SKM-1 treated with dmso at 0.1 percent for 144 hours (cell line): ENCODE results near the gene KRT83.
"Not testable (repeated sequence)": the region's sequence is repeated elsewhere in the genome, so short reads cannot be mapped to it uniquely, and the experiment has no call there.

Experiments
- DNase-seq: peaks from one replicate; lab custom pipeline; 2025; ENCODE audit not compliant: unreplicated experiment; lab: John Stamatoyannopoulos, UW

KRT83 gene

DNA sequence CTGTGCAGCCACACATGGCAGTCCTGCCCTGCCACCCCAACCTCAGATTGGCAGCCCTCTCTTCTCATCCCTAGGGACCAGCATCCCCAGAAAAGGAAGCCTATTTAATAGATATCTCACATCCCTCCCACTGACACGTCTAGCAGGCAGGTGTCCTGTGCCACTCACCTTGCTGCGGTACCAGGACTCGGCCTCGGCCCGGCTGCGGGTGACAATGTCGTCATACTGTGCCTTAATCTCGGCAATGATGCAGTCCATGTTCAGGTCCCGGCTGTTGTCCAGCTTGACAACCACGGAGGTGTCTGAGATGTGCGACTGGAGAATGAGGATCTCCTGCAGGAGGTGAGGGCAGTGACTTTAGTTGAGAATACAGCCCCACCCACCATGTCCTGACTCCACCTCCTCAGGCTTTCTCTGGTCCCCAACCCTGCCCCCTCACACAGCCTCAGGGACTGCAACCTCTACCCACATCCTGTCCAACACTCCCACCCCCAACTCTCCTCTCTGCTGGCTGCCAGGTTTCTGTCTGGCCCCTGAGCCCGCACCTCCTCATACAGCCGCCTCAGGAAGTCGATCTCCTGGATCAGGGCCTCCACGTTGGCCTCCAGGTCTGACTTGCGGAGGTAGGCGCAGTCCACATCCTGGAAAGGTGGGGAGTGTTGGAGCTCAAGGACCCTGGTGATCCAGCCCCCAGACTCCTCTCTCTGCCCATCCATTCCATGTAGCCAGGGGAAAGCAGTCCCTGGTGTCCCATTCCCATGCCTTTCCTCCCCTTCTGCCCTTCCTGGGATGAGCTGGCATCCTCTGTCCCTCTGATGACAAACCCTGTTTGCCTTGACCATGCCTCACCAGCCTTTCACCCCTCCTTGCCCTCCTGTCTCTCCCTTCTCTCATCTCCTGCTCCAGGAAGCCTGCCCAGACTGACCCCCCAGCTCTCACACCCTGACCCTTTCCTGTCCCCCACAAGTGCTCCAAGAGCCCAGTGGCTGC is 33.1 kb downstream of the KRT83 start:
- not testable (repeated sequence) for DNase-seq

DNA sequence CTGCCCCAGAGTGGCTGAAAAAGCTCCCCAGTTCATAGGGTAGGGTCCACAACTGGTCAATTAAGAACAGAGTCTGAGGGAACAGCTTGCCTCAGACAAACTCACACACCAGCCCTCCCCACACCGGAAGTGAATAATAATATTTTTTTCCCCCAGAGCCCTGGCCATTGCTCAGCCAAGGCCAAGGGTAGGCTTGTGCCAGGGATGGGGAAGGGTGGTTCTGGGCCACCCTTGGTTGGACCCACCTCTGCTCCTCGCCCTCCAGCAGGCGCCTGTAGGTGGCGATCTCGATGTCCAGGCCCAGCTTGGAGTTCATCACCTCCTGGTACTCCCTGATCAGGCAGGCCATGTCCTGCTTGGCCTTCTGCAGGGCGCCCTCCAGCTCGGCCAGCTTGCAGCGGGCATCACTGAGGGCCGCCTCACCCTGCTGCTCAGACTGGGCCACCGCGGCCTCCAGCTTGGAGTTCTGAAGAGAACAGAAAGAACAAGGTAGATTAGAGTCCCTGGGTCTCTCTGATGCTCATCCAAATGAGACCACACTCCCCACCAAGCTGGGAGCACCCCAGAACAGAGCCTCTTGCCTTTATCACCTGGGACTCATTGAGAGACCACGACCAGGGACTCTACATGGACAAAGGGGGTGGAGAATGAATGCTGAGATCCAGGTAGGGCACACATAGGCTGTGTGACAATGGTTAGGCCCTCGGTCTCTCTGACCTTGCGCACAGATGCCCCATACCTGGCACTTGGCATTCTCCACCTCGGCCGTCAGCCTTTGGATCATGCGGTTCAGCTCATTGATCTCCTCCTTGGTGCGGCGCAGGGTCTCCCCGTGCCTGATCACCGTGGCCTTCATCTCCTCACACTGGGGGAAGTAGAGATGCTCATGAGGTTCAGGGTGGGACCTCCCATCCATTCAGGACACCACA is 34.1 kb downstream of the KRT83 start:
- DNase-seq, result not testable (repeated sequence)

DNA sequence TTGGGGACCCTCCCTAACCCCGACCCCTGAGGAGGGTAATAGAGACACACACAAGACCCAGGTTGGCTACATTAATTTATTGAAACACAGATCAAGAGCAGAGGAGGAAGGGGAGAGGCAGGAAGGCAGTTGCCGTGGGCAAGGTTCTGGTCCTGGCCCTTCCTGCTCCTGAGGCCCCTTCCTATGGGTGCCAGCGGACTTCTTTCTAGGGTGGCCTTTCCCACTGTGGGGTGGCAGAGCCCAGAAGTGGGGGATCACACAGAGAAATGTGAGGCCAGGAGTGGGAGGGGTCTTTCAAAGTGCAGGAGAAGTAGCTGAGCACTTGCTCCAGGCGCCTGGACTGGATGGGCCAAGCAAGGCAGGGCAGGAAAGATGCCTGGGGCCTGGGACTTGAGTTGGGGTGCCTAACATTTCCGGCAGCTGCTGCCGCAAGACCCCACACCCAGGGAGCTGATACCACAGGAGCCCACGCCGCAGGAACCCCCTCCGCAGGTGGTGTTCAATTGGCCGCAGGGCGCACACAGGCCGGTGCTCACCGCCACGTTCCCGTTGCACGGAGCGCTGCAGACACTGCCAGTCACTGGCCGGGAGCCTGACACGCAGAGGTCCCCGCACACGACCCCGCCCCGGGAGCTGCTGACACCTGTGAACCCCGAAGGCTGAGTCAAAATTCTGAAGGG is 35.2 kb downstream of the KRT83 start:
- DNase-seq, result no peak

DNA sequence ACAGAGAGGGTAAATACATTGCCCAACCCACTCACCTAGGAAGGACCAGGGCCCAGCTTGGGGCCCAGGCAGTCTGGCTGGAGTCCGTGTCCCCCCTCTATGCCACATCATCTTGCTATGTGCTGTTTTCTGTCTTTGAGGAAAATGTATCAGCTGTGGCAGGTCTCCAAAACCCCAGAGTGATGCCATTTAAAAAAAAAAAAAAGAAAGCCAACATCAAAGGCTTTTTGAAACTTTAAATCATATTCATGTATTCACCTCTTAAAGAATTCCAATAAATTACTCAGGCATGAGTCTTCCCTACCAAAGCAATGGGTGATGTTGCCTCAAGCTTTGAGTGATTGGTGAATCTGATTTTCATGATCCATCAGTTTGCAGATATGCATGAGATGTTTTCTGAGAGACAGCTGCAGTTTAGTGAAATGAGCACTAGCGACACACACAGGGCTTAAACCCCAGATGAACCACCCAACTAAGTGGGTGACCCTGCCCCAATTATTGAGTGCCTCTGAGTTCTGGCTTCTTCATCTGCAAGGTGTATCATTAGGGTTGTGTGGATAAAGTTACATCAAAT is 35.9 kb downstream of the KRT83 start:
- DNase-seq, result no peak

DNA sequence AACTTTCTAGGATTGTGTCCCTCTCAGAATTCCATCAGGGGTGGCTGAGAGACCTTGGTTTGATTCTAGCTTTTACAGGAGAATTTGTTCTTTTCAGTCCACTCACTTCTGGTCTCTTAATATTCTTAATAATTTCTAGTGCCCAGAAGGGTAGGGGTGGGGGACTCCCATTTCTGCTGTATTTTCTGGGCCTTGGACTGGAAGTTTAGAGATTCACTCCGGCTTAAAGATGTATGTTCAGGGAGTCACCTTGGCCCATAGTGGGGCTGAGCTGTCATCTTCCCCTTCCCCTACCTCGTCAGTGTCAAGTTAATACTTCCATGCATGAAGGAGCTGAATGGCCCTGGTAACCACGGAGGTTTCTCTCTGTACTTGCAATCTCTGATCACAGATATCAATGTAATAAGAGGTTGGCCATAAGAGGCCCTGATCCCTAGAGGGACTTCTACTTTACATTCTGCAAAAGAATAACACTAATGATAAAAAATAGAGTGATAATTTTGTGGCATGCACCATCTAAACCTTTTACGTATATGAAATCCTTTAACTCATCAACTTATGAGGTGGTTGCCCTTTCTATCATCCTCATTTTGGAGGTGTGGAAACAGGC is 36.5 kb downstream of the KRT83 start:
- DNase-seq, result no peak

DNA sequence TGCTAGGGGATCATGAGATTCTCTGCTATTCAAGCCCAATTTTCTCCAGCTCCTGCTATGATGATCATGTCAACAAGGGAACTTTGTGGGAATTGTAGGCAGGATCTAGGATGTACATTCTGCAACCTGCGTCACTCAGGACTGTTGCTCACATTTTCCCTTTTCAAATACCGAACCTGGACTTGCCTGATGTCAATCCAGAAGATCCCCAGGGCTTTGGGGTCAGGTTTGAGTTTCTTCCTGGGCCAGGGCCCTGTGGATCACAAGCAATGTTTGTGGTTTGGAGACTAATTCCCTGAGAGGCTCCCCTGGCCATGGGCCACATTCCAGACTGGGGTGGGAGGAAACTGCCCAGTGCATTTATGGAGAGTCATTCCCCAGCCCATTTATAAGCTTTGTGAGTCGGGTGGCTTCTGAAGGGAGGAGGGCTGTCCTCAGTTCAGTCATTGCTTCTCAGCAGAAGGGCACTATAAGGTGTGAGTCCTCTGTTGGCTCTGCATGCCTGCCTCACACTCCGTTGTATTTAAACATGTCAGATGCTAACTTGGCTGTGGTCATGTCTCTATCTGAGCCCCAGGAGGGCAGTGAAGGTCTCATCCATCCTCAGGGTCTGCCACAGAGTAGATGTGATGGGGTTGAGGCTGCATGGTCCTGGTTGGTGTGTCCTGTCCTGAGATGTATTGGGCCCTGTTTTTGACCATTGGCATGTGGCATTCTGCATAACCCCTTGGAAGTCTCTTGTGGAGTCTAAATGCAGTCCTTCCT is 40.2 kb downstream of the KRT83 start:
- DNase-seq, result no peak

DNA sequence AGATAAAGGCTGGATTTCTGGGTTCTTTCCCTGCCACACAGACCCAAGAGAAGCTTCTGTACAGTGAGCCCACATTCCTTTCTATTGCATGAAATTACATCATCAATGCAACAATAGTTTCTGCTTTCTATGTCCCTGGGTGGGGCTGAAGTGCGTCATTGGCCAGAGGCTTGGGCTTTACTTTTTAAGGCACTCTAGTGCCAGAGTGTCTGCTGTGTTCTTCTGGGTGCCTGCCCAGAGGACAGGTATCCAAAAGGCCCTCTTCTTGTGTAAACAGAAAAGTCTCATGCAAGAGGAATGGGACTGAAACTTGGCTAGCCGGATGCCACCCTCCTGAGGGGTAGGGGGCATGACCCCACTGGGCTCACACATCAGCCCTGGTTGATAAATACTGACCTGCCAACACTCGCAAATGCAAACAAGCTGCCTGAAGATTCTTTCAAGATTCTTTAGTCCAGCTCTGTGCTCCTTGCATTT is 40.8 kb downstream of the KRT83 start:
- DNase-seq, result no peak

DNA sequence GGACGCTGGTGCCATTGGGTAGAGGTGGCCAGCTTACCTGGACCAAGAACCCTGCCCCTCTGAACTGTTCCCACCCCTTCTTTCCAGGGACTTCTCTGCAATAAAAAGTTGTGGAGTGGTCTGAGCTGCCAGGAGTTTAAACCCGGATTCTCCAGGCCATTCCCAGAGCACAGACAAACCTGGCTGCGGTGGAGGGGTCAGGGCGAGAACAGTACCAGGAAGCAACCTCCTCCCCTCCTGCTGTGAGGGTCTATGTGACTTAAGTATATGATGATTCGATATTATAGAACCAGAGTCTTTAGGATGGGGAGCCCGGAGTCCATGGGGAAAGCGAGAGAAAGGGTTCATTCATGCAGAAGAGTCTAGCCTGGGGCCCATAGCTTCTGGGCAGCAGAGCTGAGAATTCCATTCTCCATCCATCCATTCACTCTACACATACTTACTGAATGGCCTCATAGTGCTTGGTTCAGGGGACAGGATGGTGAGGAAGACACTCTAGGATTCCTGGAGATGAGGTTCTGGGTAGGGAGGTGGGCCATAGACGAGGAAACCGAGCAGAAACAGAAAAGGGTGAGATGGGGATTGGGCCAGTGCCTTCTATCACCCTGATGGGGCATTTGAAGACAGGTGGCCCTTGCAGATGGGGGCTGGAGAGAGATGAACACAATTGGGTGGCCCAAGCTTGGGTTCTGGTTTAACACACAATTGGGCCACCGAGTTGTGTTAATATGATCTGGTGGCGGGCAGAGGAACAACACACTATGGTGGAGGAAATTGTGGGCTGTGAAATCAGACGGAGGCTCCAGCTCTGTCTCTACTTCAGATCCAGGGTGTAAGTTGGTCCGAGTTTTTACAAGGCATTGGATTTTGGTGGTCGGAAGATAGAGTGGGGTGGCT is 41.5 kb downstream of the KRT83 start:
- DNase-seq, result no peak

DNA sequence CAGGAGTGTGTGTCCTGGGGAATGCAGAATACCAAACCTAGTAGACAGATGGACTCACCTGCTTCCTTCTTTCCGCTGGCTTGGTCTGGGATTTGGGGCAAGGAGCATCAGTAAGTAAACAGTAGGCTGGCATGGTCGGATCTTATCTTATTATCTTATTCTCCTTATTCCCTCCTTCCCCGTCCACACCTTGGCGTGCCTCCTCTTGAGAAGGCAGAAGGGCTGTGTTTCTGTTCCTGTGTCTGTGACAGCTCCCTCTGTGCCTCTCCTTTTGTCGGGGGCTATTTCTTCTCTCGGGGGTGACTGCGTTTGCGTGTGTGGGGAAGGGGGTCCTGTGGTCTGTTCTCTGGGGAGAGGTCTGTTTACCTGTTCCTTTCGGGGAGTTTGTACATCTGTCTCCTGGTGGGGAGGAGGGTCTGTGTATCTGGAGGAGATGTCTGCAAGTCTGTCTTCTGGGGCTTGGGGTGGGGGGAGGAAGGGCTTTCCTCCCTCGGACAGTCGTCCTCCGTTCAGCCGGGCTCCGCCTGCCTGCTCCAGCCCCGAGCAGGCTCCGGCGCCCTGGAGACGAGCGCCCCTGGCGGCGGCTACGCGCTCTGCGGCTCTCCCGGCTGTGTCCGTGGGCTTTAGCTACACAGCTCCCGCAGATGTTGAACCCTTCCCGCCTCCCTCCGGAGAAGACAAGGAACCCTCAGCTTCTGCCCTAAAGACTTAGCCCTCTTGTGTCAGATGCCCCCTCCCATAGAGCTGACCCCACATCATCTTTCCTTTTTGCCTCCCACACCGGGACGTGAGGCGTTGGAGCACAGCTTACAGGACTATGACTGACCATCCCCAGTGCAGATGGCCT is 42.4 kb downstream of the KRT83 start:
- peak; percentile 21 for DNase-seq

DNA sequence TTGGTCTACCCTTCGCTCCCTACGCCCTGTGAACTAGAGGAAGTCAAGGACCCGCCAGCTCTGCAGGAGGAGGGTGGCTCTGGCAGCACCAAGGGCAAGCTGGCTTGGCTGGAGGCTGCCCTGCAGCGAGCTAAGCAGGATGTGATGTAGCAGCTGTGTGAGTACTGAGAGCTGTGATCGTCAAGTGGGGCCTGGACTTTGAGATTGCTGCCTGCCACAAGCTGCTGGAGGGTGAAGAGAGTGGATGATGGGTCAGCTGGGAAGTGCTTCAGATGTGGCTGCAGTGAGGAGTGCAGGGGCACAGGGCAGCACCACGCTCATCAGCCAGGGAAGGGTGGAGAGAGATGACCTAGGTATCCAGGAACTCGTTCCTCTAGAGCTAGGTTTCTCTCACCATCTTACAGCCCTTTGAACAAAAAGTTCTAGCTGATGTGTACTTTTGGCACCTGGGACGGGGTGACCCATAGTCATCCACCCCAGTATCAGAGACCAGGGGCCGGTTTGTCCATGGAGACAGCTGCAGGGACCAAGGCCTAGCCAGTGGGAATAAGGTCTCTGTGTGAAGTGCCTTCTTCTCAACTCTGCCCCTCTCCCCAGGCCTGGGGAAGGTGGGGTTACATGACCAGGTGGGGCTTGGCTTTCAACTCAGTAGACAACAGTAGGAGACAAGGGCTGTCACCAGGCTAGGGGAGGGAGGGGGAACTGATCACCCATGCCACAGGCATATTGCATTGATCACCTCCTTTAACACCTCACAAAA is 43.5 kb downstream of the KRT83 start:
- DNase-seq, result no peak

DNA sequence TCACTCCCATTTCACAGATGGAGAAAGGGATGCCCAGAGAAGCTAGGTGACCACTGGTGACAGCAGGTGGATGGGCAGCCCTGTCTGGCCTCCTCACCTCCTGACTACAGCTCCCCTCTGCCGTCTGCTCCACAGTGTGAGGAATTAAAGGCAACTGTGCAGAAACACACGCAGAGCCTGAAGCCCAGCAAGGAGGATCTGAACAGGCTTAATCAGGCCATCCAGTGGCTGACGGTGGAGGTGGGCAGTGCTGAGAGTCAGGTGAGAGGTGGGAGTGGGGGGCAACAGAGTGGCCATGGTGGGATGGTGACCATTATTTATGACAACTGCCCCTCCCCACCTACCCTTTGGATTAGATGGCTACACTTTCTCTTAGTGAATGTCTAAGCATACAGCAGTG is 45.5 kb downstream of the KRT83 start:
- DNase-seq, result no peak

DNA sequence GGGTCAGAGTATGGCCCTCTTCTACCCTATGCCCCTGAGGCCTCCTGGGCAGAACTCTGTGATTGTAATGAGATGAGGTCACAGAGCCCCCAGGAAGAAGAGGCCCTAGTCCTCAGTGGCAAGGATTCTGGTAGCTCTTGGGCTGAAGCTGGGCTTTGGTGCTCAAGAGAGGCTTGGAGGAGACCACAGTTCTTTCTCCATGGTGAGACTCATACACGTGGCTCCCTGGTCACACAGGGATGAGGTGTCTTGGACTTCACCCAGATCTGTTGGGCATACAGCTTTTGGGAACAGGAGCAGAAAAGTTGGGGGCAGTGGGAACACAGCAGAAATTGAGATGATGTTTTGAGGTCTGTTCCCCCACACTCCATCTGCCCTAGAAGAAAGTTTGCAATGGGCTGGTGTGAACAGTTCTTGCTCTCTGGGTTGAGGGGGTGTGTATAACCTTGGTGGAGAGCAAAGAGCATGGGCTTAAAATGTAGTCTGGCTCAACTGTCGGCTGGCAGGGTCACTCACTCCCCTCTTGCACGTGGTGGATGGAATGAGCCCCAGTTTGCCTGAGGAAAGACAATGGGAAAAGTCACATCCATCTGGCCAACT is 46.6 kb downstream of the KRT83 start, which contains the start of gene KRT86:
KRT86 (plus strand) TSS at position 125 of the 600 bp plus-strand sequence. CDS start 27,272 bp downstream, outside the sequence.
- DNase-seq, result no peak

DNA sequence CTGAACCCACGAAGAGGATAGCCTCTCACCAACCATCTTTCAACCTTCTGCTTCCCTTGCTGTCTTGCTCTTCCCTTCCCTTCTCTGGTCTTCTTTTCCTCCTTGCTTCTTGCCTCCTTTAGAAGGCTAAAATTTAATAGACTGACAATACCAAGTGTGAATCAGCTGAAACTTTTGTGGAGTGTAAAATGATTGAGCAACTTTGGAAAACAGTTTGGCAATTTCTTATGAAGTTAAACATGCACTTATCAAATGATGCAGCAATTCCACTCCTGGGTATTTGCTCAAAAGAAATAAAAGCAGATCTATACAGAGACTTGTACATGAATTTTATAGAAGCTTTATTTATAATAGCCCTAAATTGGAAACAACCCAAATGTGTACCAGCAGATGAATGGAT is 50.0 kb downstream of the KRT83 start:
- DNase-seq, result no peak

DNA sequence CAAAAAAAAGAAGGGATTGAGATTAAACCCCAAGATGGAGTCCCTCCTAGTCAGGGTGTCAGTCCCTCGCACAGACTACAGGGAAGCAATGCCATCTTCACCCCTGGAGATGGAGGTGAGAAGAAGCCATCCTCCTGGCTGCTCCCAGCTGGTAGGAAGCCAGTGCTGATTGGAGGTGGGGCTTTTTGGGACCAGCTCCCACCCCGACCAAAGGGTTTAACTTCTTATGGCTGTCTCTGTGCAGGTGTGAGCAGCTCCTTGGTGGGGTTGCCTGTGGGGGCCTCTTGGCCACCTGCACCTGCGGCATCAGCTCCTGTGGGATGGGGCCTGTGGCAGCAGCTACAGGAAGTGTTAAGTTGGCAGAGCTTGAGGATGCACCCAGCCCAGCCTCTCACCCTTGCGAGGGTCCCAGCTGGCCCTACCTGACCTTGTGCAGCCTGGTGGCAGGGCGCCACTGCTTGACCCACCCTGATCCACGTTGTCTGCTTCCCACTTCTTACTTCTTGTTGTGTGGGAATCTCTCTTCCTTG is 50.6 kb downstream of the KRT83 start:
- no peak for DNase-seq

DNA sequence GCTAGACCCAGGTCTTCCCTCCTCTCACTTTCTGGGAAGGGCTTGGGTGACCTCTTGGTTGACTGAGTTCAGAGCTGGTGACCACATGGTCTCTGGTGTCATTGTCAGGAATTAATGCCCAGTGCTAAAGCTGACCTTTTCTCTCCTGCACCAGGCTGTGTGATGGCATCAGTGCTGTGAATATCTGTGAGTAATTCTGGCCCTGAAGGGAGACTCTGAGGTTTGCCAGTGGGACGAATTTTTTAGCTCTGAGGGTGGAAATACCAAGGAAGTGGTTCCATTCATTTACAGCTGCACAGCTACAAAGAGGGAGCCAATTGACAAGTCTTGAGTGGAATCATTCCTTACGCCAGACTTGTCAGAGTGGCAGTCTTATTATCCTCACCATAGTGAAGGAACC is 53.0 kb downstream of the KRT83 start:
- no peak for DNase-seq

DNA sequence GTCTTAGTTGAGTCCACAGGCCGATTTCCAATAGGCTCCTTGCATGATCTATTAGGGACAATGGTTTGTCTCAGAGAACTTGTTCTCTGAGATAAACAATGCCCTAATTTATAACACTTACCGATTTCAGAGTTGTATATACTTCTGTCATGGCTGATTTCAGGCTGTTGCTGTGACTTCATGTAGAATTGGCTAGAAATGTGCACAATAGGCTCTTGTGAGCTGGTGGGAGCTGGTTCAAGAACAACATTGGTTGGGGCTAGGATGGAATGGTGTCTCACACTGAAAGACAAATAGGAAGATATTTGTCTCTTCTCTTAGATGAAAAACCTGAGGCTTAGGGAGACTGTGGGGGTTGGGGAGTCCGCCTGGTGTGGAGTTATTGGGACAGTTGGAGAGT is 53.5 kb downstream of the KRT83 start:
- no peak for DNase-seq
